ENCODE data around the gene SMYD3. TPM values are rescaled to one million over a fixed set of nuclear protein-coding genes. Genes with fewer than 3 reads are reported as not detected.

Gene SMYD3
- total RNA-seq, 1 experiment from 2014 or later: 25.5 TPM

DNA sequence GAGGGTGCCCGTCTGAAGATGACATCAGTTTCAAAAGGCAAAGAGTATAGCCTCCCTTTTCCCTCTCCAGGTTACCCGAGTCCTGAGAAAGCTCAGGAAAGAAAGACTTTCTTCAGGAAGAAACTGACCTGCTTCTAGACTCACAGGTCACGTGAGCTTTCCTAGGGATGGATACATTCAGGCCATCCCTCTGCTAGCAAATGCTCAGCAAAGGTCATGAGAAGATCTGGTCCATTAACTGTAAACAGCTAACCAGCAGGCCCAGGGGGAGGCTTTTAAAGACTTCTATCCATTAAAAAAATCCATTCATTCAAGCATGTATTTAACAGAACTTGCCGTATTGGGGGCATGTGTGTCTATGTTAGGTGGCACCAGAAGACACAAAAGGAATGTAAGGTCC is 746.8 kb downstream of the SMYD3 start:
- H3K27ac Mint-ChIP-seq: no peak overlapping the region
- no peak overlapping the region for H2BK20ac ChIP-seq (ENCODE audit: low read depth, low read length, poor library complexity, severe bottlenecking)

More for the DNA sequence above, 746.8 kb downstream of the SMYD3 start:
- H2AK5ac ChIP-seq (ENCODE audit: insufficient read length, low read length): no peak overlapping the region
- 0 out of 7 replicates have a peak, but pooled peaks cover 0 to 6% (median 0%) of the 10 kb centered on the region in 3 experiments for H3K36me3 Mint-ChIP-seq (ENCODE audit: insufficient read depth in 1 of 3, low read depth in 3 of 3)
- TF ChIP-seq, protein P1, sequence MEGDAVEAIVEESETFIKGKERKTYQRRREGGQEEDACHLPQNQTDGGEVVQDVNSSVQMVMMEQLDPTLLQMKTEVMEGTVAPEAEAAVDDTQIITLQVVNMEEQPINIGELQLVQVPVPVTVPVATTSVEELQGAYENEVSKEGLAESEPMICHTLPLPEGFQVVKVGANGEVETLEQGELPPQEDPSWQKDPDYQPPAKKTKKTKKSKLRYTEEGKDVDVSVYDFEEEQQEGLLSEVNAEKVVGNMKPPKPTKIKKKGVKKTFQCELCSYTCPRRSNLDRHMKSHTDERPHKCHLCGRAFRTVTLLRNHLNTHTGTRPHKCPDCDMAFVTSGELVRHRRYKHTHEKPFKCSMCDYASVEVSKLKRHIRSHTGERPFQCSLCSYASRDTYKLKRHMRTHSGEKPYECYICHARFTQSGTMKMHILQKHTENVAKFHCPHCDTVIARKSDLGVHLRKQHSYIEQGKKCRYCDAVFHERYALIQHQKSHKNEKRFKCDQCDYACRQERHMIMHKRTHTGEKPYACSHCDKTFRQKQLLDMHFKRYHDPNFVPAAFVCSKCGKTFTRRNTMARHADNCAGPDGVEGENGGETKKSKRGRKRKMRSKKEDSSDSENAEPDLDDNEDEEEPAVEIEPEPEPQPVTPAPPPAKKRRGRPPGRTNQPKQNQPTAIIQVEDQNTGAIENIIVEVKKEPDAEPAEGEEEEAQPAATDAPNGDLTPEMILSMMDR (conservative IDR thresholded peaks at IDR 0.05): no peak
- H2AFZ ChIP-seq (ENCODE audit: low read length): no peak overlapping the region
- no peaks in the 10 kb centered on the region for H3K27me3 ChIP-seq (ENCODE audit: insufficient read depth, low read length)
- no peaks in the 10 kb centered on the region for H4K20me1 ChIP-seq (ENCODE audit: control insufficient read depth, insufficient read depth, insufficient read length)
- H3K9me3 Mint-ChIP-seq: no peaks in the 10 kb centered on the region; a peak in 2 of 5 replicates
- H3K4me1 Mint-ChIP-seq: peaks cover 16 to 17% of the 10 kb centered on the region in 2 experiments
- no peak overlapping the region for H3K14ac ChIP-seq (ENCODE audit: insufficient read depth, low read length)
- no peak overlapping the region for H3K18ac ChIP-seq (ENCODE audit: insufficient read length, low read depth, low read length)
- no peak overlapping the region for H3K4ac ChIP-seq (ENCODE audit: low read depth, low read length)
- no peaks in the 10 kb centered on the region for H3K79me1 ChIP-seq (ENCODE audit: insufficient read depth, low read depth, low read length, poor library complexity, severe bottlenecking)
- H2BK12ac ChIP-seq (ENCODE audit: insufficient read length, low read depth, low read length): no peak overlapping the region
- H4K8ac ChIP-seq (replicated peaks; ENCODE audit: insufficient read length, low read depth, low read length): no peak overlapping the region
- H4K91ac ChIP-seq (ENCODE audit: insufficient read length, low read depth, low read length): no peak overlapping the region
- no peak overlapping the region for H2BK5ac ChIP-seq (ENCODE audit: insufficient read length, low read length)
- no peak overlapping the region for H3T11ph ChIP-seq (ENCODE audit: low read length)
- H3K56ac ChIP-seq (ENCODE audit: insufficient read length, low read depth, low read length): no peak overlapping the region
- H3K4me2 ChIP-seq (ENCODE audit: insufficient read depth, insufficient read length, low read length): no peak overlapping the region
- no peaks in the 10 kb centered on the region for H3K23me2 ChIP-seq (ENCODE audit: insufficient read length, low read depth, low read length, poor library complexity, severe bottlenecking)
- no peak overlapping the region for H3K27ac ChIP-seq (ENCODE audit: insufficient read length, low read depth, low read length)
- no peak overlapping the region for H3K23ac ChIP-seq (ENCODE audit: insufficient read length, low read depth, low read length)
- no CpG with 5 or more reads among the region's 4 CpGs for WGBS (ENCODE audit: extremely low coverage, insufficient read length, low lambda C conversion rate)
- DNase-seq: no peak
- no peaks in the 10 kb centered on the region for H3K9me3 ChIP-seq (ENCODE audit: control insufficient read depth, low read depth, low read length)
- H2BK120ac ChIP-seq (ENCODE audit: low read depth, low read length, poor library complexity, severe bottlenecking): no peak overlapping the region
- no peaks in the 10 kb centered on the region for H3K27me3 Mint-ChIP-seq (ENCODE audit: low read depth)
- no peak overlapping the region for H3K4me3 Mint-ChIP-seq
- no peak overlapping the region for H4K5ac ChIP-seq (ENCODE audit: insufficient read length, low read depth, low read length)
- no peak overlapping the region for H3K9ac ChIP-seq (ENCODE audit: extremely low read depth, insufficient read length, low read length)
- H2BK15ac ChIP-seq (ENCODE audit: low read depth, low read length): no peak overlapping the region
- H3K79me2 ChIP-seq (ENCODE audit: insufficient read depth, low read length): no peaks in the 10 kb centered on the region
- no peaks in the 10 kb centered on the region for H3K4me1 ChIP-seq (ENCODE audit: insufficient read depth, low read length)

All from H9 (cell line).